ENCODE results near the gene GLI3.

Gene GLI3

GRCh38 chr7:41984888-41985287, 252.1 kb downstream of the GLI3 start:
- DNase-seq, result no peak

- no peak for DNase-seq
Observed at GRCh38 chr7:41981046-41982040, 255.7 kb downstream of the GLI3 start.

GRCh38 chr7:41979834-41980307, 257.1 kb downstream of the GLI3 start:
- DNase-seq, result no peak

- DNase-seq, result no peak
Observed at GRCh38 chr7:41978858-41979257, 258.2 kb downstream of the GLI3 start.

GRCh38 chr7:41977661-41978060, 259.3 kb downstream of the GLI3 start:
- no peak for DNase-seq

GRCh38 chr7:41977151-41977651, 259.8 kb downstream of the GLI3 start:
- no peak for DNase-seq

GRCh38 chr7:41976411-41976810, 260.6 kb downstream of the GLI3 start:
- no peak for DNase-seq

- no peak for DNase-seq
Observed at GRCh38 chr7:41975849-41976248, 261.2 kb downstream of the GLI3 start.

- no peak for DNase-seq
Observed at GRCh38 chr7:41974870-41975557, 262.0 kb downstream of the GLI3 start.

GRCh38 chr7:41973202-41973730, 263.7 kb downstream of the GLI3 start:
- DNase-seq, result no peak

GRCh38 chr7:41972776-41973175, 264.2 kb downstream of the GLI3 start:
- no peak for DNase-seq

- no peak for DNase-seq
Observed at GRCh38 chr7:41972270-41972669, 264.7 kb downstream of the GLI3 start.

GRCh38 chr7:41971640-41972187, 265.3 kb downstream of the GLI3 start:
- DNase-seq, result no peak

GRCh38 chr7:41970941-41971340, 266.1 kb downstream of the GLI3 start:
- no peak for DNase-seq

- no peak for DNase-seq
Observed at GRCh38 chr7:41969561-41970105, 267.4 kb downstream of the GLI3 start.

GRCh38 chr7:41967156-41967555, 269.9 kb downstream of the GLI3 start:
- DNase-seq, result no peak

GRCh38 chr7:41965951-41966505, 271.0 kb downstream of the GLI3 start:
- DNase-seq, result no peak

- DNase-seq, result no peak
Observed at GRCh38 chr7:41964849-41965745, 271.9 kb downstream of the GLI3 start.

GRCh38 chr7:41964183-41964753, 272.7 kb downstream of the GLI3 start:
- DNase-seq, result no peak

GRCh38 chr7:41956705-41957104, 280.3 kb downstream of the GLI3 start:
- DNase-seq, result no peak
